ENCODE data around the gene NFATC1. TPM values are rescaled to one million over a fixed set of nuclear protein-coding genes. Genes with fewer than 3 reads are reported as not detected.

The NFATC1 gene
- total RNA-seq, 1 donor from 2014 or later, result 40.2 TPM

GRCh38 chr18:79375441-79376154 is 20.1 kb upstream of the NFATC1 start:
- intact Hi-C loops (cut with micrococcal nuclease), result loop anchor here (5.0 kb wide), 1 partner anchor 782 kb away; no protein-coding TSS in a partner anchor

- intact Hi-C loops (cut with micrococcal nuclease), result loop anchor here (5.0 kb wide), 1 partner anchor 781 kb away; no protein-coding TSS in a partner anchor
Observed at GRCh38 chr18:79376661-79377060, 19.1 kb upstream of the NFATC1 start.

GRCh38 chr18:79377187-79377891 is 18.4 kb upstream of the NFATC1 start:
- intact Hi-C loops (cut with micrococcal nuclease), result loop anchor here (5.0 kb wide), 1 partner anchor 780 kb away; no protein-coding TSS in a partner anchor

GRCh38 chr18:79378536-79379250 is 17.0 kb upstream of the NFATC1 start:
- intact Hi-C loops (cut with micrococcal nuclease), result loop anchor here (1.0 to 5.0 kb wide), 5 partner anchors 15 to 779 kb away; partner anchors contain the start of gene CTDP1

- intact Hi-C loops (cut with micrococcal nuclease), result loop anchor here (1.0 to 5.0 kb wide), 5 partner anchors 14 to 778 kb away; partner anchors contain the start of gene CTDP1
Observed at GRCh38 chr18:79379251-79379905, 16.4 kb upstream of the NFATC1 start.

- intact Hi-C loops (cut with micrococcal nuclease), result loop anchor here (1.0 to 5.0 kb wide), 5 partner anchors 13 to 777 kb away; partner anchors contain the start of gene CTDP1
Observed at GRCh38 chr18:79379931-79380815, 15.6 kb upstream of the NFATC1 start.

- intact Hi-C loops (cut with micrococcal nuclease), result no loop called here
Observed at GRCh38 chr18:79380816-79381806, 14.6 kb upstream of the NFATC1 start.

GRCh38 chr18:79381811-79382311 is 13.9 kb upstream of the NFATC1 start:
- intact Hi-C loops (cut with micrococcal nuclease), result no loop called here

- intact Hi-C loops (cut with micrococcal nuclease), result no loop called here
Observed at GRCh38 chr18:79382681-79383387, 12.9 kb upstream of the NFATC1 start.

GRCh38 chr18:79383388-79384056 is 12.2 kb upstream of the NFATC1 start:
- intact Hi-C loops (cut with micrococcal nuclease), result no loop called here

GRCh38 chr18:79384151-79384807 is 11.5 kb upstream of the NFATC1 start:
- intact Hi-C loops (cut with micrococcal nuclease), result no loop called here

GRCh38 chr18:79384834-79385233 is 10.9 kb upstream of the NFATC1 start:
- intact Hi-C loops (cut with micrococcal nuclease), result no loop called here

GRCh38 chr18:79385326-79385707 is 10.4 kb upstream of the NFATC1 start:
- intact Hi-C loops (cut with micrococcal nuclease), result no loop called here

GRCh38 chr18:79385708-79386341 is 9.9 kb upstream of the NFATC1 start:
- intact Hi-C loops (cut with micrococcal nuclease), result no loop called here

- intact Hi-C loops (cut with micrococcal nuclease), result no loop called here
Observed at GRCh38 chr18:79386547-79386946, 9.2 kb upstream of the NFATC1 start.

- intact Hi-C loops (cut with micrococcal nuclease), result no loop called here
Observed at GRCh38 chr18:79387214-79387613, 8.5 kb upstream of the NFATC1 start.

- intact Hi-C loops (cut with micrococcal nuclease), result no loop called here
Observed at GRCh38 chr18:79387615-79388014, 8.1 kb upstream of the NFATC1 start.
